Measurements from ENCODE around the gene TRMT44. TPM values are rescaled to one million over a fixed set of nuclear protein-coding genes. Genes with fewer than 3 reads are reported as not detected.

TRMT44 gene
- total RNA-seq, 1 experiment from 2014 or later: 24.4 TPM

DNA sequence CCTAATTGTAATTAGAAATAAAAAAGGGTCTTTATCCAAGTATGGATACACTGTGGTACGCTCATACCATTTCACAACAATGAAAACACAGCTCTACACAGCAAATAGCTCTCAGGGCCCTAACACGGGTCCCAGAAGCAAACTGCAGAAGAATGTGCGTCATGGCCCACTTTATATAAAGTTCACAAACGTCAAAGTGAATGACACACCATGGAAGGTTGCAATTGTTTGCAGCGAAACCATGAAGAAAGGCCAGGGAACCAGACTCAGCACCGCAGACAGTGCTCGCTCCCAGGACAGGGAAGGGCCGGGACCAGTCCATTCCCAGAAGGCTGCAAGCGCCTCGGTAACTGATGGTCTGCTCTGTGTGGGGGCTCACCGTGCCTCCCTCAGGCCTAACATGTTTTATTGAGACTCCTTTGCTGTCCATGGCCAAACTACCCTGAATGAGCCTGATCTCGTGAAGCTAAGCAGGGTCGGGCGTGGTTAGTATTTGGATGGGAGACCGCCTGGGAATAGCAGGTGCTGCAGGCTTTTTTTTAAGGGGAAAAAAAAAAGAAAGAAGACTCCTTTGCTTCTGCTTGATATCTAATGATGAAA is 47.9 kb upstream of the TRMT44 start:
- BruUV-seq (replicated peaks): no TSS peak
- peaks cover 20% of the 10 kb centered on the region for H3K36me3 Mint-ChIP-seq (ENCODE audit: insufficient read depth, unreplicated experiment)
- H3K27me3 Mint-ChIP-seq (ENCODE audit: insufficient read depth, unreplicated experiment): no peaks in the 10 kb centered on the region
- TF ChIP-seq, protein P1, sequence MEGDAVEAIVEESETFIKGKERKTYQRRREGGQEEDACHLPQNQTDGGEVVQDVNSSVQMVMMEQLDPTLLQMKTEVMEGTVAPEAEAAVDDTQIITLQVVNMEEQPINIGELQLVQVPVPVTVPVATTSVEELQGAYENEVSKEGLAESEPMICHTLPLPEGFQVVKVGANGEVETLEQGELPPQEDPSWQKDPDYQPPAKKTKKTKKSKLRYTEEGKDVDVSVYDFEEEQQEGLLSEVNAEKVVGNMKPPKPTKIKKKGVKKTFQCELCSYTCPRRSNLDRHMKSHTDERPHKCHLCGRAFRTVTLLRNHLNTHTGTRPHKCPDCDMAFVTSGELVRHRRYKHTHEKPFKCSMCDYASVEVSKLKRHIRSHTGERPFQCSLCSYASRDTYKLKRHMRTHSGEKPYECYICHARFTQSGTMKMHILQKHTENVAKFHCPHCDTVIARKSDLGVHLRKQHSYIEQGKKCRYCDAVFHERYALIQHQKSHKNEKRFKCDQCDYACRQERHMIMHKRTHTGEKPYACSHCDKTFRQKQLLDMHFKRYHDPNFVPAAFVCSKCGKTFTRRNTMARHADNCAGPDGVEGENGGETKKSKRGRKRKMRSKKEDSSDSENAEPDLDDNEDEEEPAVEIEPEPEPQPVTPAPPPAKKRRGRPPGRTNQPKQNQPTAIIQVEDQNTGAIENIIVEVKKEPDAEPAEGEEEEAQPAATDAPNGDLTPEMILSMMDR (IDR thresholded peaks at IDR 0.05; ENCODE audit: unreplicated experiment): no peak
- H3K27ac Mint-ChIP-seq (ENCODE audit: low read depth, unreplicated experiment): no peak overlapping the region
- CTCF ChIA-PET: interaction anchor here (0.6 to 3.0 kb wide), 3 partner anchors 10 to 151 kb away, joined by 3 to 14 read pairs (median 11); no protein-coding TSS in a partner anchor
- DNase-seq (ENCODE audit: unreplicated experiment): no peak
- intact Hi-C loops (cut with micrococcal nuclease): no loop called here
- H3K4me1 Mint-ChIP-seq (ENCODE audit: insufficient read depth, unreplicated experiment): peaks cover 14% of the 10 kb centered on the region
- POLR2A ChIA-PET: no interaction called here
- no peaks in the 10 kb centered on the region for H3K9me3 Mint-ChIP-seq (ENCODE audit: unreplicated experiment)
- no peak overlapping the region for H3K4me3 Mint-ChIP-seq (ENCODE audit: unreplicated experiment)

DNA sequence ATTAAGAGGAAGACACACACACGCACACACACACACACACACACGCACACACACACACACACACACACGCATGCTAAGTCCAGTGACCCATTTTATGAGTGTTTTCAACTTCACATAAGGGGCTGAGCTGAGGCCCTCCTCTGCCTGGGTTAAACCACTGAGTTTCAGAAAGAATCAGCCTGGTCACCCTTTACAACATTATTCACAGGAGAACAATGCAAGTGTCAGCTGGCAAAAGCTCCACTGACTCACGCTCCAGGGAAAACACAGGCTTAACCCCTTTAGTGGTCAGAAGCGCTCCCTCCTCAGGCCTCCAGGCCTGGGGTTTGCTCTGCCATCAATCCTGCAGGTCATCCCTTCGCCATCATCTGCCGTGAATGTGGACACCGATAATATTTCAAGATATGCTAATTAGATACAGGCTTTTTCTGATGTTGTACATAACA is 47.0 kb upstream of the TRMT44 start:
- CTCF ChIA-PET: interaction anchor here (0.9 to 3.0 kb wide), 3 partner anchors 9 to 127 kb away, joined by 3 to 14 read pairs (median 5); no protein-coding TSS in a partner anchor
- no TSS peak for BruUV-seq (replicated peaks)
- Mint-ChIP-seq H3K27ac (ENCODE audit: low read depth, unreplicated experiment) (peak overlapping the region; percentile 46), H3K4me1 (ENCODE audit: insufficient read depth, unreplicated experiment) (peaks cover 9% of the 10 kb centered on the region), H3K27me3 (ENCODE audit: insufficient read depth, unreplicated experiment) (no peaks in the 10 kb centered on the region), H3K9me3 (ENCODE audit: unreplicated experiment) (no peaks in the 10 kb centered on the region), H3K4me3 (ENCODE audit: unreplicated experiment) (no peak overlapping the region), H3K36me3 (ENCODE audit: insufficient read depth, unreplicated experiment) (peaks cover 12% of the 10 kb centered on the region)
- TF ChIP-seq, protein P1 (IDR thresholded peaks at IDR 0.05; ENCODE audit: unreplicated experiment): no peak
- intact Hi-C loops (cut with micrococcal nuclease): no loop called here
- POLR2A ChIA-PET: interaction anchor here (0.6 kb wide), 1 partner anchor 45 kb away, joined by 3 read pairs; no protein-coding TSS in a partner anchor
- DNase-seq (ENCODE audit: unreplicated experiment): peak; percentile 86

DNA sequence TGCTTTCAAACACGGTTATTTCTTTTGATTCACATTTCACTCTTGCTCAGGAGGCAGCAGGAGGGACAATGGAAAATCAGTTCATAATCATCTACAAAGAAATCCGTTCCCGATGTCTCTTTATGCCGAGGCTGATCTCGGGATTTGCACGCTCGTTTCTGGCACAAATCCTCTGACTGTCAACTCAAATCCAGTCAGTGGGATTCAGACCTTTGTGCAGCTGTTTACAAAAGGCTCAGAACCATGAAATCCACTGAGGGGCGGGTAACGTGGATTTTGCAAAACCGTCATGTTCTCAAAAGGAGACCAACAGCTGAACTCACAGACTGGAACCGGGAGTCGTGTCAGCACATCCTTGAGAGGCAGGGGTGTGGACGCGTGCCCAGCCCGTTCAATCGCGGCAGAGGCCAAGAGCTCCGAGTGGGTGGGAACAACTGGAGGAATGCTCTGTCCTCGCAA is 46.5 kb upstream of the TRMT44 start:
- Mint-ChIP-seq H3K4me1 (ENCODE audit: insufficient read depth, unreplicated experiment) (peaks cover 9% of the 10 kb centered on the region), H3K27me3 (ENCODE audit: insufficient read depth, unreplicated experiment) (no peaks in the 10 kb centered on the region), H3K36me3 (ENCODE audit: insufficient read depth, unreplicated experiment) (peaks cover 12% of the 10 kb centered on the region), H3K27ac (ENCODE audit: low read depth, unreplicated experiment) (peak overlapping the region; percentile 46), H3K9me3 (ENCODE audit: unreplicated experiment) (no peaks in the 10 kb centered on the region), H3K4me3 (ENCODE audit: unreplicated experiment) (no peak overlapping the region)
- DNase-seq (ENCODE audit: unreplicated experiment): no peak
- ChIA-PET CTCF (interaction anchor here (0.6 to 3.0 kb wide), 4 partner anchors 8 to 128 kb away, joined by 3 to 14 read pairs (median 4); no protein-coding TSS in a partner anchor), POLR2A (interaction anchor here (0.6 kb wide), 1 partner anchor 45 kb away, joined by 3 read pairs; no protein-coding TSS in a partner anchor)
- TF ChIP-seq, protein P1 (IDR thresholded peaks at IDR 0.05; ENCODE audit: unreplicated experiment): no peak
- intact Hi-C loops (cut with micrococcal nuclease): no loop called here
- BruUV-seq (replicated peaks): no TSS peak

DNA sequence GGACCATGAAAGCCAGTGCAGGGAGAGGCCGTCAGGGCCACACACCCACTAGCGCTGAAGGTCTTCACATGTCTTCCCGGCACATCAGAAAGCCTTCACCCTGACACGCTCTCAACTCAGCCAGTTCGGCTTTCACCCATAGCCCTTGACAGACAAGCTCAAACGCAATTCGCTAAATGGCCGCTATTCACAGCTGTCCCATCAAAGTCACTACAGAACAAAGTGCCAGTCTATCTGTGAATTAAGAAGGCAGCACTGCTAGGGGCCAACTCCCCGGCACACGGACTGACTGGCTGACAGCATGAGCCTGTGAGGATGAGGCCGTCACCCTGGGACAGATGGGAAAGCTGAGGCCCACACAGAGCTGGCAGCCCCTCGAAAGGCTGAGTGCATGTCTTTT is 45.8 kb upstream of the TRMT44 start:
- no peak for DNase-seq (ENCODE audit: unreplicated experiment)
- peaks cover 12% of the 10 kb centered on the region for H3K36me3 Mint-ChIP-seq (ENCODE audit: insufficient read depth, unreplicated experiment)
- H3K27me3 Mint-ChIP-seq (ENCODE audit: insufficient read depth, unreplicated experiment): no peaks in the 10 kb centered on the region
- ChIA-PET CTCF (interaction anchor here (0.6 to 3.0 kb wide), 4 partner anchors 7 to 153 kb away, joined by 3 to 14 read pairs (median 6); no protein-coding TSS in a partner anchor), POLR2A (no interaction called here)
- peaks cover 9% of the 10 kb centered on the region for H3K4me1 Mint-ChIP-seq (ENCODE audit: insufficient read depth, unreplicated experiment)
- no peaks in the 10 kb centered on the region for H3K9me3 Mint-ChIP-seq (ENCODE audit: unreplicated experiment)
- no peak overlapping the region for H3K27ac Mint-ChIP-seq (ENCODE audit: low read depth, unreplicated experiment)
- TF ChIP-seq, protein P1 (IDR thresholded peaks at IDR 0.05; ENCODE audit: unreplicated experiment): no peak
- H3K4me3 Mint-ChIP-seq (ENCODE audit: unreplicated experiment): no peak overlapping the region
- BruUV-seq (replicated peaks): no TSS peak
- intact Hi-C loops (cut with micrococcal nuclease): no loop called here

Data from MCF 10A (cell line).